ENCODE data around the gene CDKL1.
"Not testable (repeated sequence)": the region's sequence is repeated elsewhere in the genome, so short reads cannot be mapped to it uniquely, and the experiment has no call there.

Gene CDKL1

GRCh38 chr14:50321009-50321660, 75.5 kb downstream of the CDKL1 start:
- peak; percentile 37 for DNase-seq

- DNase-seq, result no peak
Measured at GRCh38 chr14:50320283-50320682, 76.4 kb downstream of the CDKL1 start.

- no peak for DNase-seq
Measured at GRCh38 chr14:50319721-50320120, 77.0 kb downstream of the CDKL1 start.

- no peak for DNase-seq
Measured at GRCh38 chr14:50319293-50319692, 77.4 kb downstream of the CDKL1 start.

- no peak for DNase-seq
Measured at GRCh38 chr14:50318031-50318626, 78.6 kb downstream of the CDKL1 start.

- DNase-seq, result not testable (repeated sequence)
Measured at GRCh38 chr14:50314098-50314497, 82.6 kb downstream of the CDKL1 start.

GRCh38 chr14:50312734-50313054, 84.0 kb downstream of the CDKL1 start:
- DNase-seq, result no peak

GRCh38 chr14:50311972-50312733, 84.5 kb downstream of the CDKL1 start, which contains the start of the genes DMAC2L and L2HGDH:
Gene DMAC2L (plus strand): TSS chr14:50312324. CDS start chr14:50321488, 9,164 bp downstream.
Gene L2HGDH (minus strand): TSS chr14:50312229. CDS start chr14:50312150, 79 bp downstream.
- peak; percentile 80 for DNase-seq

- DNase-seq, result no peak
Measured at GRCh38 chr14:50311337-50311971, 85.2 kb downstream of the CDKL1 start.

GRCh38 chr14:50310445-50310844, 86.2 kb downstream of the CDKL1 start:
- DNase-seq, result no peak

GRCh38 chr14:50308363-50308915, 88.2 kb downstream of the CDKL1 start:
- DNase-seq, result no peak

- DNase-seq, result no peak
Measured at GRCh38 chr14:50303744-50304471, 92.8 kb downstream of the CDKL1 start.

- no peak for DNase-seq
Measured at GRCh38 chr14:50301914-50302313, 94.8 kb downstream of the CDKL1 start.

GRCh38 chr14:50299585-50299984, 97.1 kb downstream of the CDKL1 start:
- DNase-seq, result no peak

- no peak for DNase-seq
Measured at GRCh38 chr14:50290306-50290705, 106.4 kb downstream of the CDKL1 start.

- DNase-seq, result no peak
Measured at GRCh38 chr14:50288146-50288545, 108.5 kb downstream of the CDKL1 start.

GRCh38 chr14:50285861-50286260, 110.8 kb downstream of the CDKL1 start:
- no peak for DNase-seq
